IPS-18c (cell line): ENCODE data around the gene RPL39L.

Experiments
- H3K4me3 ChIP-seq: 2 replicates; pipeline ENCODE4 v1.7.0; 2013; ENCODE audit warnings: low read depth, mild to moderate bottlenecking, low read length, moderate library complexity; ENCODE audit not compliant: insufficient read depth
- H3K9me3 ChIP-seq: one replicate; pipeline ENCODE4 v1.6.1; 2013; ENCODE audit warnings: mild to moderate bottlenecking, low read length, moderate library complexity; ENCODE audit not compliant: control insufficient read depth, insufficient read depth

The RPL39L gene

GRCh38 chr3:187110156-187110555 lies 29.1 kb downstream of the RPL39L start:
- H3K4me3 ChIP-seq: no peak overlapping the region
- H3K9me3 ChIP-seq: no peaks in the 10 kb centered on the region

- Histone ChIP-seq H3K4me3 (no peak overlapping the region), H3K9me3 (no peaks in the 10 kb centered on the region)
Observed at GRCh38 chr3:187107989-187108388, 31.3 kb downstream of the RPL39L start.

- Histone ChIP-seq H3K9me3 (no peaks in the 10 kb centered on the region), H3K4me3 (no peak overlapping the region)
Observed at GRCh38 chr3:187105700-187106099, 33.6 kb downstream of the RPL39L start.

GRCh38 chr3:187104933-187105332 lies 34.4 kb downstream of the RPL39L start:
- no peak overlapping the region for H3K4me3 ChIP-seq
- H3K9me3 ChIP-seq: no peaks in the 10 kb centered on the region

GRCh38 chr3:187104342-187104741 lies 35.0 kb downstream of the RPL39L start:
- Histone ChIP-seq H3K9me3 (no peaks in the 10 kb centered on the region), H3K4me3 (no peak overlapping the region)

- H3K4me3 ChIP-seq: no peak overlapping the region
- no peaks in the 10 kb centered on the region for H3K9me3 ChIP-seq
Observed at GRCh38 chr3:187103251-187103650, 36.0 kb downstream of the RPL39L start.

- Histone ChIP-seq H3K9me3 (no peaks in the 10 kb centered on the region), H3K4me3 (no peak overlapping the region)
Observed at GRCh38 chr3:187102073-187102634, 37.1 kb downstream of the RPL39L start.

GRCh38 chr3:187101184-187102072 lies 37.9 kb downstream of the RPL39L start:
- Histone ChIP-seq H3K4me3 (no peak overlapping the region), H3K9me3 (no peaks in the 10 kb centered on the region)

- no peak overlapping the region for H3K4me3 ChIP-seq
- no peaks in the 10 kb centered on the region for H3K9me3 ChIP-seq
Observed at GRCh38 chr3:187098923-187099512, 40.3 kb downstream of the RPL39L start.

- H3K9me3 ChIP-seq: no peaks in the 10 kb centered on the region
- H3K4me3 ChIP-seq: no peak overlapping the region
Observed at GRCh38 chr3:187093320-187093719, 46.0 kb downstream of the RPL39L start.

- Histone ChIP-seq H3K4me3 (no peak overlapping the region), H3K9me3 (no peaks in the 10 kb centered on the region)
Observed at GRCh38 chr3:187088701-187089100, 50.6 kb downstream of the RPL39L start.

- Histone ChIP-seq H3K9me3 (no peaks in the 10 kb centered on the region), H3K4me3 (no peak overlapping the region)
Observed at GRCh38 chr3:187086831-187087230, 52.5 kb downstream of the RPL39L start.

- H3K4me3 ChIP-seq: no peak overlapping the region
- H3K9me3 ChIP-seq: no peaks in the 10 kb centered on the region
Observed at GRCh38 chr3:187085933-187086332, 53.4 kb downstream of the RPL39L start.

GRCh38 chr3:187085021-187085666 lies 54.2 kb downstream of the RPL39L start:
- no peak overlapping the region for H3K4me3 ChIP-seq
- no peaks in the 10 kb centered on the region for H3K9me3 ChIP-seq

- no peak overlapping the region for H3K4me3 ChIP-seq
- no peaks in the 10 kb centered on the region for H3K9me3 ChIP-seq
Observed at GRCh38 chr3:187084580-187084979, 54.7 kb downstream of the RPL39L start.

- Histone ChIP-seq H3K9me3 (no peaks in the 10 kb centered on the region), H3K4me3 (no peak overlapping the region)
Observed at GRCh38 chr3:187084126-187084525, 55.2 kb downstream of the RPL39L start.

- Histone ChIP-seq H3K4me3 (no peak overlapping the region), H3K9me3 (no peaks in the 10 kb centered on the region)
Observed at GRCh38 chr3:187082758-187083375, 56.4 kb downstream of the RPL39L start.
